Activated naive CD8-positive, alpha-beta T cell treated with anti-CD3 and anti-CD28 coated beads, Interleukin-2, amount 50 U/mL, for 24 hours (primary cell): ENCODE results near the gene LRP2.

Experiments used
- ATAC-seq: fragments of 150-1000 bp; cut with Tn5 transposase; one replicate; pipeline ENCODE4 v1.10.0; 2021
- DNase-seq: peaks from one replicate; pipeline ENCODE4 v3.0.0; 2021
- H3K27ac Mint-ChIP-seq: one replicate; pipeline ENCODE4 v1.8.0; 2021; ENCODE audit warnings: mild to moderate bottlenecking, mixed read lengths
- H3K27me3 Mint-ChIP-seq: one replicate; pipeline ENCODE4 v1.8.0; 2021; ENCODE audit warnings: mixed read lengths
- H3K36me3 Mint-ChIP-seq: one replicate; pipeline ENCODE4 v1.8.0; 2021; ENCODE audit warnings: low read depth, mixed read lengths
- H3K4me1 Mint-ChIP-seq: one replicate; pipeline ENCODE4 v1.8.0; 2021; ENCODE audit warnings: mixed read lengths
- H3K4me3 Mint-ChIP-seq: one replicate; pipeline ENCODE4 v1.8.0; 2021; ENCODE audit warnings: mild to moderate bottlenecking, moderate library complexity, mixed read lengths
- H3K9me3 Mint-ChIP-seq: one replicate; pipeline ENCODE4 v1.8.0; 2021; ENCODE audit warnings: mixed read lengths

The LRP2 gene

DNA sequence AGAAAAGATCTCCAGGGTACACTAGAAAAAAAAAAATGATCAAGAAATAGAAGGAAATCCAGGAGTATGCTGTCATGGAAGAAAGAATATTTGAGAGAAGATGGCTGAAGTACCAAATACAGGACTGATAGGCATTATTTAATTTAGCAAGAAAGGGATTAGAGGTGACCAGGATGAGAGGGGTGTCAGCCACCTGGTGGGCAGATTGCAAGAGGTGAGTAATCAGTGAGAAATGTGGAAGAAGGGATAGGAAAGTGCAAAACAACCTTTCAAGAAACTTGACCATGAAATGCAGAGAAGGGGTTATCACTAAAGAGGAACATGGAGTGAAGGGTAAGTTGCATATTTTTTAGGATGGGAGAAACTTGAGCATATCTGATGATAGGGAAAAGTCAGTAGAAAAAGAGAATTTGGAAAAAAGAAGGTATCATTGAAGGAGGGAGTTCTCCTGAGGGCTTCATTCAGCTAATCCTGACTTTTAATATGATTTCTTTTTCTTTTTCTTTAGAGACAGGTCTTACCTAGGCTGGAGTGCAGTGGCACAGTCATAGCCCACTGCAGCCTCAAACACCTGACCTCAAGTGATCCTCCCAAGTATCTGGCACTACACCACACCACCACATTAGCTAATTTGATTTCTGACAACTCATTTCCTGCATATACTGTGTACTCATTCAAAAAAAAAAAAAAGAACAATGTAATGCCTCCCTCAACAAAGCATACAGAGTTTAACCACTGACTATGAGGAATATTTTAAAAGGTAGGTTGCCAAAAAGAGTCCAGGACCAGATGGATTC, 101.3 kb downstream of the LRP2 start:
- no peak overlapping the region for H3K27ac Mint-ChIP-seq
- H3K4me1 Mint-ChIP-seq = no peaks in the 10 kb centered on the region
- no peaks in the 10 kb centered on the region for H3K36me3 Mint-ChIP-seq
- DNase-seq = no peak
- no peak for ATAC-seq
- no peak overlapping the region for H3K4me3 Mint-ChIP-seq
- H3K27me3 Mint-ChIP-seq = peaks cover 20% of the 10 kb centered on the region
- H3K9me3 Mint-ChIP-seq = no peaks in the 10 kb centered on the region

DNA sequence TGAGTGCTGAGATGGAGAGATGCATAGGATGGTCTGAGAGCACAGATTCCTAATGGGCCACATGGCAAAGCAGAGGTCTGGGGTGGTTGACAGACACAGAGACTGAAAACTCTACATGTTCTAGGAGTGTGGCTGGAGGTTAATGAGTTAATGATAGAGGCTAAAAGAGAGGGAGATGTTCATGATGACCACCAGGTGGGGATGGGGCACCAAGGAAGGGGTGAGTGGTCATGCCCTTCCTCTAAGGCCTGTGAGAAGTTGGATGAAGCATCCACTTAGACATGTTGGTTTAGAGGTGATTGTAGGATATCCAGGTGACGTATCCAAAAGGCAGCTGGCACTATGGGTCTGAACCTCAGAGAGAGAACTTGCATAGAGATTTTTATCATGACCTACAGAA, 102.1 kb downstream of the LRP2 start:
- Mint-ChIP-seq H3K27ac (no peak overlapping the region), H3K9me3 (no peaks in the 10 kb centered on the region), H3K27me3 (peaks cover 20% of the 10 kb centered on the region), H3K4me1 (no peaks in the 10 kb centered on the region), H3K4me3 (no peak overlapping the region), H3K36me3 (no peaks in the 10 kb centered on the region)
- ATAC-seq = no peak
- DNase-seq = no peak

GRCh38 chr2:169259402-169259801, 102.9 kb downstream of the LRP2 start:
- ATAC-seq = no peak
- no peak overlapping the region for H3K4me3 Mint-ChIP-seq
- peaks cover 20% of the 10 kb centered on the region for H3K27me3 Mint-ChIP-seq
- no peaks in the 10 kb centered on the region for H3K9me3 Mint-ChIP-seq
- no peaks in the 10 kb centered on the region for H3K36me3 Mint-ChIP-seq
- no peak for DNase-seq
- H3K4me1 Mint-ChIP-seq = no peaks in the 10 kb centered on the region
- H3K27ac Mint-ChIP-seq = no peak overlapping the region

GRCh38 chr2:169258045-169258601, 104.2 kb downstream of the LRP2 start:
- H3K4me3 Mint-ChIP-seq = no peak overlapping the region

GRCh38 chr2:169254774-169255173, 107.6 kb downstream of the LRP2 start:
- Mint-ChIP-seq H3K36me3 (no peaks in the 10 kb centered on the region), H3K27ac (no peak overlapping the region), H3K27me3 (peaks cover 8% of the 10 kb centered on the region), H3K4me3 (no peak overlapping the region), H3K4me1 (no peaks in the 10 kb centered on the region), H3K9me3 (no peaks in the 10 kb centered on the region)
- DNase-seq (no peak), ATAC-seq (no peak)

More at GRCh38 chr2:169258045-169258601, 104.2 kb downstream of the LRP2 start:
- Mint-ChIP-seq H3K36me3 (no peaks in the 10 kb centered on the region), H3K9me3 (no peaks in the 10 kb centered on the region), H3K27me3 (peaks cover 20% of the 10 kb centered on the region), H3K27ac (no peak overlapping the region), H3K4me1 (no peaks in the 10 kb centered on the region)
- DNase-seq (no peak), ATAC-seq (no peak)

GRCh38 chr2:169247211-169247610, 115.1 kb downstream of the LRP2 start:
- Mint-ChIP-seq H3K27ac (no peak overlapping the region), H3K4me3 (no peak overlapping the region), H3K9me3 (peaks cover 3% of the 10 kb centered on the region), H3K27me3 (peaks cover 2% of the 10 kb centered on the region), H3K4me1 (no peaks in the 10 kb centered on the region), H3K36me3 (no peaks in the 10 kb centered on the region)
- ATAC-seq (no peak), DNase-seq (no peak)

DNA sequence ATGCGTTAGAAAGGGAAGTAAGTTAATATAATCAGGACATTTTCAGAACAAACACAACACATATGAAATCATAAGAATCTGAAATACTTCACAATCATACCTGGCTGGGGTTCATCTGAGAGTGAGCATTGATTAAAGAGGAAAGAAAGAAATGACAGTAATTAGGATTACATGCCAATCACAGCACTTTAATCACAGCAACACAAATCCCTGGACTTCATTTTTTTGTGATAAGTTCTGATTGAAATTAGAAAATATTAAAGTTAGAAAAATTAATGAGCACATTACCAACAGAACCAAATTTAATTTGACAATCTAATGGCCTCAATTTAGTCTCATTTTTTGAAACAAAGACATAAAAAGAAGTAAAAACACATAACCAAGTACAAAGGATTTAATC, 121.9 kb downstream of the LRP2 start:
- peaks cover 7% of the 10 kb centered on the region for H3K27me3 Mint-ChIP-seq
- DNase-seq (no peak), ATAC-seq (no peak)
- no peak overlapping the region for H3K27ac Mint-ChIP-seq
- H3K4me3 Mint-ChIP-seq = no peak overlapping the region
- no peaks in the 10 kb centered on the region for H3K4me1 Mint-ChIP-seq
- no peaks in the 10 kb centered on the region for H3K9me3 Mint-ChIP-seq
- no peaks in the 10 kb centered on the region for H3K36me3 Mint-ChIP-seq

DNA sequence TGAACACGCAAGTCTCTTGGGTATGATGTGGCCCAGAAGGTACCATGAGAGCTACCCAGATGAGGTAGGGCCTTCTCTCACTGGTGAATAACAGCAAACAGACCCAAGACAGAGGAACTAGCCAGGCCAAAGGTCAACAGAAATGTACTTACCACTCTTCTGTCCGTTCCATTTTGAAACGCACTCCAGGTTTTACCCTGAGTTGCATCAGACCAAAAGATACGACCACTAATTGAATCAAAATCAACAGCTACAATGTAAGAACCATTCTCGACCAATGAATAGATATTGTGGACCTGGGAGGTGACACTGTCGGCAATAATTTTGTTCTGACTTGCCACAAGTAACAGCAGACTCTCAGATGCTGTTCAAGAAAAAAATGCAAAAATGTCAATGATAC, 124.4 kb downstream of the LRP2 start:
- Mint-ChIP-seq H3K27me3 (peaks cover 4% of the 10 kb centered on the region), H3K36me3 (no peaks in the 10 kb centered on the region), H3K27ac (no peak overlapping the region), H3K4me1 (no peaks in the 10 kb centered on the region), H3K4me3 (no peak overlapping the region), H3K9me3 (no peaks in the 10 kb centered on the region)
- DNase-seq (no peak), ATAC-seq (no peak)

DNA sequence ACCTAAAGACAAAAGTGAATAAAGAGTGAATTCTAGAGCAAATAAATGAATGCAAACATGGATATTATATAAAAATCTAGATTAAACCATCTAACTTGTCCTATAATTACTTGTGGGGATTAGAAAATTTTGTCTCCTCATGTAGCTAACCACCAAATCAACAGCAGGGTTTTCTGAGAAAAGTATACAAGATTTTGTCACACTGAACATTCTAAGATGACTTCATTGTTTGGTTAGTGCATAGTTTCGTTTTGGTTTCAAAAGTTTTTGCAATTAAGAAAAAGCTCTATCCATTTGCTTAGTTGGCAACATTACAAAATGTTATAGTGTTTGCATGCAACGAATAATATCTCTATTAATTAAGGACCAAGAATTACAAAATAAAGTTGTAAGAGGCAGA, 125.0 kb downstream of the LRP2 start:
- H3K4me1 Mint-ChIP-seq = no peaks in the 10 kb centered on the region
- H3K9me3 Mint-ChIP-seq = no peaks in the 10 kb centered on the region
- H3K27me3 Mint-ChIP-seq = peaks cover 4% of the 10 kb centered on the region
- no peaks in the 10 kb centered on the region for H3K36me3 Mint-ChIP-seq
- DNase-seq = no peak
- no peak overlapping the region for H3K4me3 Mint-ChIP-seq
- ATAC-seq = no peak
- H3K27ac Mint-ChIP-seq = no peak overlapping the region

- Mint-ChIP-seq H3K4me1 (no peaks in the 10 kb centered on the region), H3K27me3 (peaks cover 4% of the 10 kb centered on the region), H3K36me3 (no peaks in the 10 kb centered on the region), H3K4me3 (no peak overlapping the region), H3K27ac (no peak overlapping the region), H3K9me3 (no peaks in the 10 kb centered on the region)
- ATAC-seq (no peak), DNase-seq (no peak)
Observed at GRCh38 chr2:169232551-169233154, 129.7 kb downstream of the LRP2 start.

GRCh38 chr2:169230204-169230603, 132.1 kb downstream of the LRP2 start:
- no peak overlapping the region for H3K4me3 Mint-ChIP-seq

GRCh38 chr2:169229590-169229989, 132.7 kb downstream of the LRP2 start:
- no peak for DNase-seq
- Mint-ChIP-seq H3K4me3 (no peak overlapping the region), H3K27ac (no peak overlapping the region), H3K4me1 (no peaks in the 10 kb centered on the region), H3K36me3 (no peaks in the 10 kb centered on the region), H3K9me3 (no peaks in the 10 kb centered on the region), H3K27me3 (no peaks in the 10 kb centered on the region)
- no peak for ATAC-seq

More at GRCh38 chr2:169230204-169230603, 132.1 kb downstream of the LRP2 start:
- Mint-ChIP-seq H3K9me3 (no peaks in the 10 kb centered on the region), H3K4me1 (no peaks in the 10 kb centered on the region), H3K27me3 (no peaks in the 10 kb centered on the region), H3K36me3 (no peaks in the 10 kb centered on the region), H3K27ac (no peak overlapping the region)
- no peak for ATAC-seq
- DNase-seq = no peak

DNA sequence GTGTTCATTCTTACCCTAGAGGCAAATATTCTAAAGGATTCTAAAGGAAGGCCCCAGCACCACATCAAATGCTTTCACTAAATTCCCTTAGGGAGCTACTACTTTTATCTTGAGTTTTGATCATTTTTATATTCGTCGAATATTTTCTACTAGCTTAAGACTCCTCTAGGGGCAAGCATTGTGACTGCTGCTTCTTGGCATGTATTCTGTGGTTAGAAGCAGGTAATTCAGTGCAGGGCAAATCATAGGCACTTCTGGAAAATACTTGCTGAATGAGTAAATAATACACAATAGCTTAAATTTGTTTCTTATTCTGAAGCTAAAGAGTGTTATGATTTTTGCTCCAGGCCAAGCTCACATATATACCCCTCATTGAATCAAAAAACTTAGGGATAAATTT, 136.4 kb downstream of the LRP2 start:
- Mint-ChIP-seq H3K27me3 (no peaks in the 10 kb centered on the region), H3K4me3 (no peak overlapping the region), H3K27ac (no peak overlapping the region), H3K4me1 (no peaks in the 10 kb centered on the region), H3K9me3 (no peaks in the 10 kb centered on the region), H3K36me3 (no peaks in the 10 kb centered on the region)
- DNase-seq (no peak), ATAC-seq (no peak)

DNA sequence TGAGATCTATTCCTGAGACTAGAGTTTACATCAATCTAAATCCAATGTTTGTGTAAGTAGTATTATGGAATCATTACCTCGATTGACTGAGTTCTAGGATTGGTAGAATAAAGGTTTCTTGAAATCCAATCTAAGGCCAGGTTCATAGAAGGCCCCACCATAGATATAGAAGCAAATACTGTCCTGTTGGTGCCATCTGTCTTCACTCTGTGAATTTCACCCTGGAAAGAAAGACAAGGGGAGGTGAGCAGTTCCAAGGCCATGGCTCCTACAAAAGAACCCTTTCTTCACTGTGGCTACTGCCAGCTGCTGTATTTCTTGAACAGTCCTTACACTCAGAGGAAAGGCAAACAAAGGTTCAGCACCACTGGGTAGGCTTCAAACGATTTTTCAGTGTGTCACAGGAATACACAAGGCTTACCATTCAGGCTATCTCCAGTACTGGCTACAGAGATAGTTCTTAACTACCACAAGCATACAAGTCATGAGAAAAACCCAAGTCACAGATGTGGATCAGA, 137.0 kb downstream of the LRP2 start:
- no peaks in the 10 kb centered on the region for H3K4me1 Mint-ChIP-seq
- no peak overlapping the region for H3K4me3 Mint-ChIP-seq
- DNase-seq (no peak), ATAC-seq (no peak)
- H3K27ac Mint-ChIP-seq = no peak overlapping the region
- H3K27me3 Mint-ChIP-seq = no peaks in the 10 kb centered on the region
- no peaks in the 10 kb centered on the region for H3K36me3 Mint-ChIP-seq
- no peaks in the 10 kb centered on the region for H3K9me3 Mint-ChIP-seq

GRCh38 chr2:169222665-169223064, 139.7 kb downstream of the LRP2 start:
- Mint-ChIP-seq H3K4me1 (no peaks in the 10 kb centered on the region), H3K9me3 (no peaks in the 10 kb centered on the region), H3K27ac (no peak overlapping the region), H3K27me3 (no peaks in the 10 kb centered on the region), H3K36me3 (no peaks in the 10 kb centered on the region), H3K4me3 (no peak overlapping the region)
- peak; percentile 94 for ATAC-seq
- DNase-seq = no peak
